Measurements from ENCODE around the gene RTRAF.

DNA sequence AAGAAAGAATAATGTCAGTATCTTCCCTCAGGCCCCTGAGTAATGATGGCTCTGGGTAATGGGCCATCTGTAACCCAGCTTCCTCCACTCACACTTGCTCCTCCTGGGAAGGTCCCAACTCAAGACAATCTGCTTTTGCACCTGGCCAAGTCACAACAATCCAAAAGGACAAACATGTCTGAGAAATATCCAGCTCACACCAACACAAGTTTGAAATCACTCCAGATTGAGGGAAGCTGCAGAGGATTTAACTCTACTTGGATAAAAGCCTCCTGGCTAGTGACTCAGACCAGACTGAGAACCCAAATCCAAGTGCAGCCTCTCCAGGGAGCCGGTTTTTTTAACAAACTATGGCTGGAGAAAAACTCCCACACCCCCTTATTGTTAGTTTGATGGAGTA, 34.2 kb downstream of the RTRAF start:
- TF ChIP-seq, protein P1, sequence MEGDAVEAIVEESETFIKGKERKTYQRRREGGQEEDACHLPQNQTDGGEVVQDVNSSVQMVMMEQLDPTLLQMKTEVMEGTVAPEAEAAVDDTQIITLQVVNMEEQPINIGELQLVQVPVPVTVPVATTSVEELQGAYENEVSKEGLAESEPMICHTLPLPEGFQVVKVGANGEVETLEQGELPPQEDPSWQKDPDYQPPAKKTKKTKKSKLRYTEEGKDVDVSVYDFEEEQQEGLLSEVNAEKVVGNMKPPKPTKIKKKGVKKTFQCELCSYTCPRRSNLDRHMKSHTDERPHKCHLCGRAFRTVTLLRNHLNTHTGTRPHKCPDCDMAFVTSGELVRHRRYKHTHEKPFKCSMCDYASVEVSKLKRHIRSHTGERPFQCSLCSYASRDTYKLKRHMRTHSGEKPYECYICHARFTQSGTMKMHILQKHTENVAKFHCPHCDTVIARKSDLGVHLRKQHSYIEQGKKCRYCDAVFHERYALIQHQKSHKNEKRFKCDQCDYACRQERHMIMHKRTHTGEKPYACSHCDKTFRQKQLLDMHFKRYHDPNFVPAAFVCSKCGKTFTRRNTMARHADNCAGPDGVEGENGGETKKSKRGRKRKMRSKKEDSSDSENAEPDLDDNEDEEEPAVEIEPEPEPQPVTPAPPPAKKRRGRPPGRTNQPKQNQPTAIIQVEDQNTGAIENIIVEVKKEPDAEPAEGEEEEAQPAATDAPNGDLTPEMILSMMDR (IDR thresholded peaks at IDR 0.05), result no peak
- TF ChIP-seq POLR2A (IDR thresholded peaks at IDR 0.05) (no peak), EP300 (IDR thresholded peaks at IDR 0.05) (no peak), POLR2AphosphoS5 (IDR thresholded peaks at IDR 0.05) (peak in 1 of 3 donors; percentile 16)

Data from stomach (tissue), 4 donors.